Suprapubic skin (tissue), 4 donors: Measurements from ENCODE around the gene KRT33B. TPM values are rescaled to one million over a fixed set of nuclear protein-coding genes. Genes with fewer than 3 reads are reported as not detected.

Source experiments
- DNase-seq, 2 donors: peaks; one replicate each; pipeline ENCODE4 v3.0.0-alpha.2; 2019; ENCODE audit warnings: low spot score in 2 of 2
- H3K27ac ChIP-seq: fragments of 200-600 bp; sonication (generic); one replicate; pipeline ENCODE4 v1.5.1; 2019
- H3K27me3 ChIP-seq: fragments of 200-600 bp; sonication (generic); one replicate; pipeline ENCODE4 v1.5.1; 2019
- H3K36me3 ChIP-seq: fragments of 200-600 bp; sonication (generic); one replicate; pipeline ENCODE4 v1.5.1; 2019
- H3K4me1 ChIP-seq: fragments of 200-600 bp; sonication (generic); one replicate; pipeline ENCODE4 v1.5.1; 2019
- H3K4me3 ChIP-seq: fragments of 200-600 bp; sonication (generic); one replicate; pipeline ENCODE4 v1.5.1; 2019; ENCODE audit warnings: mild to moderate bottlenecking
- H3K9me3 ChIP-seq: fragments of 200-600 bp; sonication (generic); one replicate; pipeline ENCODE4 v1.5.1; 2019
- CTCF ChIP-seq, 2 donors: fragments of 200-600 bp in 1 of 2; fragments of 450-650 bp in 1 of 2; sonication (generic) in 1 of 2; IDR thresholded peaks; one replicate each; pipeline ENCODE4 v1.5.1; 2016 to 2019; ENCODE audit warnings: antibody characterized with exemption in 2 of 2, mild to moderate bottlenecking in 1 of 2, moderate library complexity in 1 of 2
- EP300 ChIP-seq: sonication (generic); formaldehyde crosslinking; IDR thresholded peaks from one replicate; pipeline ENCODE4 v1.6.1; 2017; ENCODE audit warnings: antibody characterized with exemption
- POLR2A ChIP-seq, 2 donors: fragments of 450-650 bp; IDR thresholded peaks; one replicate each; pipeline ENCODE4 v1.6.1; 2017; ENCODE audit warnings: antibody characterized with exemption in 2 of 2, mild to moderate bottlenecking in 2 of 2, moderate library complexity in 2 of 2
- POLR2AphosphoS5 ChIP-seq, 3 donors: sonication (generic); formaldehyde crosslinking; IDR thresholded peaks; one replicate each; pipeline ENCODE4 v1.6.1; 2017; ENCODE audit warnings: antibody characterized with exemption in 3 of 3
- WGBS: methylation state at CpG from one replicate; pipeline ENCODE4 v1.1.5; 2018; 5-methylcytosine and 5-hydroxymethylcytosine counted together
- total RNA-seq, 4 donors: library from RNA; depleted of rRNA; stranded (reverse); fragments of >200 nt; gene quantifications; one replicate each; pipeline ENCODE4 v1.1.0, GENCODE V29; 2016

The KRT33B gene
- total RNA-seq, 4 donors from 2014 or later: 10.7 to 194 (median 27.9) TPM; not detected in 1

- no peak overlapping the region for H3K27ac ChIP-seq
These were observed 23.6 kb downstream of the KRT33B start for GRCh38 chr17:41345992-41346391.

GRCh38 chr17:41343029-41343428, 26.6 kb downstream of the KRT33B start:
- Histone ChIP-seq H3K27ac (no peak overlapping the region), H3K27me3 (no peaks in the 10 kb centered on the region), H3K4me3 (no peak overlapping the region), H3K4me1 (peaks cover 32% of the 10 kb centered on the region), H3K36me3 (no peaks in the 10 kb centered on the region), H3K9me3 (no peaks in the 10 kb centered on the region)
- no peak for DNase-seq
- WGBS: 80% methylated on average over 3 of the region's 3 CpGs
- no peak for TF ChIP-seq EP300
- no peak for TF ChIP-seq POLR2A (IDR thresholded peaks at IDR 0.05)
- TF ChIP-seq POLR2AphosphoS5 (IDR thresholded peaks at IDR 0.05): no peak
- TF ChIP-seq CTCF (IDR thresholded peaks at IDR 0.05): no peak

More at GRCh38 chr17:41345992-41346391, 23.6 kb downstream of the KRT33B start:
- Histone ChIP-seq H3K27me3 (no peaks in the 10 kb centered on the region), H3K9me3 (no peaks in the 10 kb centered on the region), H3K36me3 (no peaks in the 10 kb centered on the region), H3K4me3 (no peak overlapping the region), H3K4me1 (peaks cover 20% of the 10 kb centered on the region)
- WGBS: 76% methylated on average over 3 of the region's 3 CpGs
- no peak for DNase-seq
- TF ChIP-seq EP300: no peak
- no peak for TF ChIP-seq POLR2A (IDR thresholded peaks at IDR 0.05)
- no peak for TF ChIP-seq POLR2AphosphoS5 (IDR thresholded peaks at IDR 0.05)
- TF ChIP-seq CTCF (IDR thresholded peaks at IDR 0.05): no peak

- TF ChIP-seq POLR2AphosphoS5 (IDR thresholded peaks at IDR 0.05) (no peak), POLR2A (IDR thresholded peaks at IDR 0.05) (no peak), EP300 (no peak), CTCF (IDR thresholded peaks at IDR 0.05) (no peak)
- Histone ChIP-seq H3K4me3 (no peak overlapping the region), H3K36me3 (no peaks in the 10 kb centered on the region), H3K4me1 (peaks cover 24% of the 10 kb centered on the region), H3K27ac (no peak overlapping the region), H3K27me3 (no peaks in the 10 kb centered on the region), H3K9me3 (no peaks in the 10 kb centered on the region)
- WGBS: 64% methylated on average over 7 of the region's 7 CpGs
- DNase-seq: no peak
These were observed 28.4 kb downstream of the KRT33B start for GRCh38 chr17:41340934-41341861.

GRCh38 chr17:41340494-41340893, 29.1 kb downstream of the KRT33B start:
- DNase-seq: no peak
- no peak for TF ChIP-seq EP300

GRCh38 chr17:41339571-41340172, 29.9 kb downstream of the KRT33B start:
- no peaks in the 10 kb centered on the region for H3K36me3 ChIP-seq
- DNase-seq: no peak

More at GRCh38 chr17:41340494-41340893, 29.1 kb downstream of the KRT33B start:
- peaks cover 25% of the 10 kb centered on the region for H3K4me1 ChIP-seq
- no peak overlapping the region for H3K4me3 ChIP-seq
- no peaks in the 10 kb centered on the region for H3K9me3 ChIP-seq
- 50% methylated on average over 3 of the region's 3 CpGs for WGBS
- no peaks in the 10 kb centered on the region for H3K27me3 ChIP-seq
- H3K27ac ChIP-seq: no peak overlapping the region
- H3K36me3 ChIP-seq: no peaks in the 10 kb centered on the region

More at GRCh38 chr17:41339571-41340172, 29.9 kb downstream of the KRT33B start:
- WGBS: 25% methylated on average over 2 of the region's 2 CpGs
- no peak for TF ChIP-seq POLR2A (IDR thresholded peaks at IDR 0.05)
- no peak for TF ChIP-seq POLR2AphosphoS5 (IDR thresholded peaks at IDR 0.05)
- TF ChIP-seq EP300: no peak
- no peak for TF ChIP-seq CTCF (IDR thresholded peaks at IDR 0.05)
- Histone ChIP-seq H3K4me1 (peaks cover 30% of the 10 kb centered on the region), H3K9me3 (no peaks in the 10 kb centered on the region), H3K4me3 (no peak overlapping the region), H3K27me3 (no peaks in the 10 kb centered on the region), H3K27ac (peak overlapping the region; percentile 67)
